ENCODE results near the gene GNB1.
A peak's percentile ranks its signal among the peaks of the same experiment; 100 is the strongest.
"Not testable (repeated sequence)": the region's sequence is repeated elsewhere in the genome, so short reads cannot be mapped to it uniquely, and the experiment has no call there.

The GNB1 gene

GRCh38 chr1:1858382-1859086 is 32.4 kb downstream of the GNB1 start:
- DNase-seq (ENCODE audit: low spot score): peak; percentile 89

GRCh38 chr1:1857096-1857703 is 33.7 kb downstream of the GNB1 start:
- DNase-seq (ENCODE audit: low spot score): no peak

DNA sequence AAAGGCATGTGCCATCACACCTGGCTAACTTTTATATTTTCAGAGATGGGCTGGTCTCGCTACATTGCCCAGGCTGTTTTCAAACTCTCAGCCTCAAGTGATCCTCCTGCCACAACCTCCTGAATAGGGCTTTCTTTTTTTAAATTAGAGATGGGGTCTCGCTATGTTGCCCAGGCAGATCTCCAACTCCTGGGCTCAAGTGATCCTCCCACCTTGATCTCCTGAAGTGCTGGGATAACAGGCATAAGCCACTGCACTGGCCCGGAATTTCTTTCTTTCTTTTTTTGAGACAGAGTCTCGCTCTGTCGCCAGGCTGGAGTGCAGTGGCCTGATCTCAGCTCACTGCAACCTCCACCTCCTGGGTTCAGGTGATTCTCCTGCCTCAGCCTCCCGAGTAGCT is 34.7 kb downstream of the GNB1 start:
- DNase-seq (ENCODE audit: low spot score): not testable (repeated sequence)

GRCh38 chr1:1853593-1854257 is 37.2 kb downstream of the GNB1 start:
- no peak for DNase-seq (ENCODE audit: low spot score)

DNA sequence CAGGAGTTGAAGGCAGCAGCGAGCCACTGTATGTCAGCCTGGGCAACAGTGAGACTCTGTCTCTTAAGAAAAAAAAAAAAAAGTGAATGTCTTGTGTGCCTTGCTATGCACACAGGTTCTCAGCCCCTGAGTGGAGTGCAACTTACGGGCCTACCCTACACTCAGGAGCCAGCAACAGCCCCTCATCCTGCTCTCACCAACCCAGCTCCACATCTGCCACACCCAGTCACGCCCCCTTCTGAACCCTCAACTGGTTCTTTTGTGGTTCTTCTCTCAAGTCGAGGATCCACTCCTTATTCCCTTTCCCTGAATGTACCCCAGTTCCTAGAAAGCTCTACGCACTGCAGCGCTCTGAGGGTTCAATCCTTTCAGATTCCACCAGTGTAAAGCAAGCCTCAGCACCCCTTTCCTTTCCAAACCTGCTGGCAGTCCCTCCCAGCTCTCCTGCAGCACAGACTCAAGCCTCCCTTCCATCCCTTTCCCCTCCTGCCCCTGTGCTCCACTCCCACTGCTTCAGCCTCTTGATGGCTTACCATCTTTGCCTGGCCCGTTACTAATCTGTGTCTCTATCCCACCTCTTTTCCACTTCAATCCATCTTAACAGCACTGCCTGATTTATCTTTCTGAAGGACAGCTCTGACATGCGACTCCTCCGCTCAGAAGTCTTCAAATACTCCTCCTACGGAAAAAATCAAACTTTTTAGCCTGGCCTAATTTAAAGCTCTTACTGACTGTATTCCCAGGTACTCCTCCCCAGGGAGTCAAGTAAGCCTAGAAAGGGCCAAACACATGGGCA is 38.1 kb downstream of the GNB1 start:
- no peak for DNase-seq (ENCODE audit: low spot score)

GRCh38 chr1:1847890-1848289 is 43.0 kb downstream of the GNB1 start:
- DNase-seq (ENCODE audit: low spot score): no peak

DNA sequence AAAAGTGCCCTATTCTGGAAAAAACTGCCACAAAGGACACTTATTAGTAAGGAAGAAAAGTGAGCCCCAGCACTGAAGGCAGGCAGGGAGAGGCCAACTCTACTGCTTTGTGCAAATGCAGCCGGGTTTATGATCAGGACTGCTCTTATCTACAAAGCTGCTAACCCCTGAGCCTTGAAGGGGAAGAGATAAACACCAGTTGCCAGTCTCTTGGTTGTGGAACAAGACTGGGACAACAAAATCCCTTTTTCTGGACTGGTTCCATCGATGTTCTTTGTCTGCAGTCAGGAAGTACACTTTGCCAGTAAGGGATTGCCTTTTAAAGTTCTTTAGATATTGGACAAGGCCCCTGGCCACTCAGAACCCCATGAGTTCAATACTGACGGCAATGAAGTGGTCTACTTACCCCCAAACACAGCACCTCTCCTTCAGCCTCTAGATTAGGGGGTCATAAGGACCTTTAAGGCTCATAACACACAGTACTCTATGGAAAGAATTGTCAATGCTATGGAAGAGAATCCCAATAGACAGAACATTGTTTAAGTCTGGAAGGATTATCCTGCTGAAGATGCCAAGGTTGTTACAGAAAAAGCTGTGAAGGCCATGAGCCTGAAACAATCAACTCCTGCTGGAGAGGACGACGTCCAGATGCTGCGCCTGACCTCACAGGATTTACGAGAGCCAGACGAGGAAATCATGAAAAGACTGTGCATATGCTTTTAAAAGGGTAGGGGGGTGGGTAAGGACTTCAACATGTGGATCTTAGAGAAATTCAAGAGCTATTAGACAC is 43.6 kb downstream of the GNB1 start:
- no peak for DNase-seq (ENCODE audit: low spot score)

- DNase-seq (ENCODE audit: low spot score): no peak
Measured at GRCh38 chr1:1846386-1846918, 44.4 kb downstream of the GNB1 start.

DNA sequence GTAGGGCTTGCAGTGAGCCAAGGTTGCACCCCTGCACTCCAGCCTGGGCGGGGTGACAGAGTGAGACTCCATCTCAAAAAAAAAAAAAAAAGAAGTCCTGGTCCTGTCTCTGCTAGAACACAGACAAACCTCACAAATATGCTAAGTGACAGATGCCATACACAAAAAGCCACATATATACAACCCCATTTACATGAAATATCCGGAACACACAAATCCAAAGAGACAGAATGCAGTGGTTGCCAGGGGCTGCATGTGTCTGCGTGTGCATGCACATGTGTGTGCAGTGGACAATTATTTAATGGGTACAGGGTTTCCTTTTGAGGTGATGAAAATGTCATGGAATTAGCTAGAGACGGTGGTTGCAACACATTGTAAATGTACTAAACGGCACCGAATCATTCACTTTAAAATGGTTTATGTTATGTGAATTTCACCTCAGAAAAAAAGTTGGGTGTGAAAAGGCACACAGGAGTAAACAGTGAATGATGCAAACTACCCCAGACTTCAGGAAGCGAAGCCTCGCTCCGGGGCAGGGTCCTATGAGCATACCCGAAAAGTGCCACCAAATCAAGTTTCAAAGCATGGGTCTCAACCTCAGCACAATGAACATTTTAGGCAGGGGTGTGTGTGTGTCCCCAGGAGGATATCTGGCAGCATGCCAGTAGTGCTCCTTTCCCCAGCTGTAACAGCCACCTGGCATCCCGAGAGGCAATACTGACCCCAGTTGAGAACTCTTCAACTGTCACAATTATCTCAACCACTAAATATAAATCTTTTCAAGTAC is 48.3 kb downstream of the GNB1 start:
- DNase-seq (ENCODE audit: low spot score): no peak

GRCh38 chr1:1841575-1841995 is 49.3 kb downstream of the GNB1 start:
- no peak for DNase-seq (ENCODE audit: low spot score)

- no peak for DNase-seq (ENCODE audit: low spot score)
Measured at GRCh38 chr1:1839311-1839965, 51.4 kb downstream of the GNB1 start.

- DNase-seq (ENCODE audit: low spot score): no peak
Measured at GRCh38 chr1:1836119-1836518, 54.8 kb downstream of the GNB1 start.

DNA sequence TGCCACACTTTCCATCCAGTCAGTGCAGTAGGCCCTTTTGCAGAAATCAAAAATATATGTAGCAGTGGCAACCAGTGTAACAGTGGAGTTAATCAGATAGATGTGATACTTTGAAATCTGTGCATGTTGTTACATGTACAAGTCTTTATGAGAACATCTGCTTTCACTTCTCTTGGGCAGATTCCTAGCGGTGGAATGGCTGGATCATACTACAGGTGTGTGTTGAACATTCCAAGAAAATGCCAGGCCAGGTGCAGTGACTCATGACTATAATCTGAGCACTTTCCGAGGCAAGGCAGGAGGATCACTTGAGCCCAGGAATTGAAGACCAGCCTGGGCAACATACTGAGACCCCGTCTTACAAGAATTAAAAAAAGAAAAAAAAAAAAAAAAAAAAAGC is 55.3 kb downstream of the GNB1 start:
- no peak for DNase-seq (ENCODE audit: low spot score)

GRCh38 chr1:1833916-1834325 is 57.0 kb downstream of the GNB1 start:
- DNase-seq (ENCODE audit: low spot score): no peak

DNA sequence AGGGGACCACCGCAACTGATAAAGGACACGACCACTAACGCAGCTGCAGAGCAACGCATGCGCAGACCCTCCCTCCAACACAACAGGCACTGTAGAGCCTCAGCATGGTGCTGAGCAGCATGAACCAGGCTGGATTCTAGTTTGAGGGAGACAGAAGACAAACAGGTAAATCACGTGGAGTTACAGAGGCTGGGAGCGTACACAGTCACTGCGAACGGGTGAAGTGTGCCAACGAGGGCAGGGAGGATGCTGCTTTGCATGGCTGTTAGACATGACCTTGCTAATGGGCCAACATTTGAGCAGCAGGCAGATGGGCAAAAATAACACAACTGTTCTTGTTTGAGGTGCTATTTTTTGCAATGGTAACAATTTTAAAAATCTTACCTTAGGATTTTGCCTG is 57.4 kb downstream of the GNB1 start:
- DNase-seq (ENCODE audit: low spot score): no peak

DNA sequence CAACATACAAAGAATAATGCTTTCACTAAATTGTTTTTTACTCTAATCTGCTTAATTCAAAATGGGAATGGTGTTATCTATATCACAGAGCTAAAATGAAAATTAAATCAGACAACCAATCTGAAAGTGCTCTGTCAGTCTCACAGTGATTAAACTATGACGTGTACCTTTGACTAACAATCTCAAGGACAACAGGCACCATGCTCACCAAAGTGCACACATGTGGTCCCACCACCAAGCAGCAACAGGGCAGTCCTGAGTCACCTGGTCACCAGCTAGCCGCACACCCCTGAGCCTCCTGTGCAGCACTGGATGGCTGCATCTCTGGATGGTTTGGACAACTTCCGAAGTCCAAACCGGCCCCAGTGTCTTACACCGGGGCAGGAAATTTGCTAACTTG is 58.1 kb downstream of the GNB1 start:
- no peak for DNase-seq (ENCODE audit: low spot score)

- no peak for DNase-seq (ENCODE audit: low spot score)
Measured at GRCh38 chr1:1832166-1832565, 58.7 kb downstream of the GNB1 start.

DNA sequence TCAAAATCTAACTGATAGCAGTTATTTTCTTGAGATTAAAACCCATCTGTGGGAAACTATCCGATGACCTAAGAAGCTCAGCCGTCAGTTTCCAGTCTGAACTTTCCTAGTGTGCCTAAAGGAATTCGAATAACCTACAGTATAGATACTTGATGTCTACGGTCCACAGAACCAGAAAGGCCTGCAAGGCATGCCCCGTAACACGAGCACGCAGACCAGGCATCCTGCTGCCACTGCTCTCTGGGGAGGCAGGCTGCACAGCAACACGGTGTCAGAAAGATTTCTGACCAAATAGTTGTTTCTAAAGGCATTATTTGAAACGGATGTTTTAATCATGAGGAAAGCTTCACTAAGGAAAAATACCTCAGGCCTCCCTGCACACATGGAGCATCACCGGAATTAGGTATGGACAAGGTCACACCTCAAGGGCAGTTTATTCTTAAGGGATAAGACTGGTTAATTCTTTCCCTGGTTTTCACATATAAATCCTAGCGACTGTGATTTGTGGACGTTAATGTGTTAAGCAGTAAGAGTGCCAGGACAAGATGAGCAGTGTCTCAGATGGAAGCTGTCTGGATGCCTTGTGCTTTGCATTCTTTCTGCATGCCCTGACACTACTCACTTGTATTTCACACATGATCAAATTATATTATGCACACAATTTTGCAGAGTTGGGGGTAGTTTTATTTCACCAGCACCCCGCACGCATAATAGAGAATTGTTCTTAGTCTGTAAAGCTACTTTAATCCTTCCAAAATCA is 63.6 kb downstream of the GNB1 start:
- DNase-seq (ENCODE audit: low spot score): no peak

GRCh38 chr1:1826356-1827088 is 64.4 kb downstream of the GNB1 start:
- no peak for DNase-seq (ENCODE audit: low spot score)

Measured in kidney capillary endothelial cell (primary cell).